ENCODE measurements around the gene TRIM25.

TRIM25 gene

DNA sequence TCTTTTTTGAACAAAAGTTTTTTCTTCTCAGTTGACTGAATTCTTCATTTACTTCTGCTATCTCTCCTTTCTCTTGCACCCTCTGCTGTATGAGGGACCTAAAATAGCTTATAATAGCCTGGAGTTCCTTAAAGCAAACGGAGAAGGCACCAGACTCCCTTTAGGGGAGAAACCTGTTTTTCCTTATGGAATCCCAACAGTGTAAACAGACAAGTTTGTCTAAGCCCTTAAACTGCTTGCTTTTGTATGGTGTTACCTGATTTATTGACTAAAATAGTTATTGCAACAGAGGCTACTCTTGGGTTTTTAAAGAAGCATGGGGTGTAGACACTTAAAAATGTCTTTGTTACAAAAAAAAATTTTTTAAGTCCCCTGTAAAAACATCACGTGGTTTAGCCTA lies 12.9 kb upstream of the TRIM25 start:
- DNase-seq (ENCODE audit: low spot score), result no peak

DNA sequence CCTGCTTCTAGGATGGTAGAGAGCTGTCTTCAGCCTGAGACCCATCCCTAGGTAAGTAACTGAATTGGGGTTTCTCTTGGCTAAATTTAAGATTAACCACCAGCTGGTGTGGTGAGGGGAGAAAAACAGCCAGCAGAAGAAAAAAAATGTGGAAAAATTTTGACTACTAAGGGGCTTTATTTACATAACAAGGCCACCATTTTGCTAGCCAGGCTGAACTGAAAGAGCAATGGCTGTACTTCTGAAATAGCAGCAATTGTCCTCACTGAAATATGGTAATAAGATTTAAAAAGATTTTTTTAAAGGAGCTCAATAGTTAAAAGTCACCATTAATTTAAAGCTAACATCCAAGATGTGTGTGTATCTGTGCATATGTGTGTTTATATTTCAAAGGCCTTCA lies 12.4 kb upstream of the TRIM25 start:
- DNase-seq (ENCODE audit: low spot score), result no peak

DNA sequence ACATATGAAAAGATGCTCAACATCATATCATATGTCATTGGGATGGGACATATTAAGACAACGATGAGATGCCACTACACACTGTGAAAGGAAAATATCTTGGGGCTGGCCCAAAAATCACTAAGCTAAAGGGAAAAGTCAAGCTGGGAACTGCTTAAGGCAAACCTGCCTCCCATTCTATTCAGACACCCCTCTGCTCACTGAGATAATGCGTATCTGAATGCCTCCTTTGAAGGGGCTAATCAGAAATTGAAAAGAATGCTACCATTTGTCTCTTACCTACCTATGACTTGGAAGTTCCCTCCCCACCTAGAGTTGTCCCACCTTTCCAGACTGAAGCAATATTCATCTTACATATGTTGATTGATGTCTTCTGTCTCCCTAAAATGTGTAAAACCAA lies 11.2 kb upstream of the TRIM25 start:
- no peak for DNase-seq (ENCODE audit: low spot score)

DNA sequence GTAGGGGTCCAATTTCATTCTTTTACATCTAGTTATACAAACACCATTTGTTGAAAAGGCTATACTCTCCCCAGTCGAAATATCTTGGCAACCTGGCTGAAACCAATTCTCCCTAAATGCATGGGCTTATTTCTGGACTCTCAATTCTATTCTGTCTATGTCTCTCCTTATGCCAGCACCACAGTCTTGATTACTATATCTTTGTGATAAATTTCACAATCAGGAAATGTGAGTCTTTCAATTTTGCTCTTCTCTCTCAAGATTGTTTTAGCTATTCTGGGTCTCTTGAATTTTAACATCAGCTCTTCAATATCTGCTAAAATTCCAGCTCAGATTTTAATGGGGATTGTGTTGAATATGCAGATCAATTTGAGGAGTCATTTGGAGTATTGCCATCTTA lies 5.9 kb upstream of the TRIM25 start:
- no peak for DNase-seq (ENCODE audit: low spot score)

DNA sequence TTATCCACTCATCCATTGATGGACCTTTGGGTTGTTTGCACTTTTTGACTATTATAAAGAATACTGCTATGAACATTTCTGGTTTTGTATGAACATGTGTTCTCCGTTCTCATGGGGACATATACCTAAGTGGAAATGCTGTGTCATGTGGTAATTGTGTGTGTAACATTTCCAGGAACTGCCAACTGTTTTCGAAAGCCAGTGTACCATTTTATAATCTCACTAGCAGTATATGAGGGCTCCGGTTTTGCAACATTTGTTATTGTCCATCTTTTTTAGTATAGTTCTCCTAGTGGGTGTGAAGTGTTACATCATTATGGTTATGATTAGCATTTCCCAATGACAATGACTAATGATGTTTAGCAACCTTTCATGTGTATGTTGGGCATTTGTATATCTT lies 5.1 kb upstream of the TRIM25 start:
- no peak for DNase-seq (ENCODE audit: low spot score)

DNA sequence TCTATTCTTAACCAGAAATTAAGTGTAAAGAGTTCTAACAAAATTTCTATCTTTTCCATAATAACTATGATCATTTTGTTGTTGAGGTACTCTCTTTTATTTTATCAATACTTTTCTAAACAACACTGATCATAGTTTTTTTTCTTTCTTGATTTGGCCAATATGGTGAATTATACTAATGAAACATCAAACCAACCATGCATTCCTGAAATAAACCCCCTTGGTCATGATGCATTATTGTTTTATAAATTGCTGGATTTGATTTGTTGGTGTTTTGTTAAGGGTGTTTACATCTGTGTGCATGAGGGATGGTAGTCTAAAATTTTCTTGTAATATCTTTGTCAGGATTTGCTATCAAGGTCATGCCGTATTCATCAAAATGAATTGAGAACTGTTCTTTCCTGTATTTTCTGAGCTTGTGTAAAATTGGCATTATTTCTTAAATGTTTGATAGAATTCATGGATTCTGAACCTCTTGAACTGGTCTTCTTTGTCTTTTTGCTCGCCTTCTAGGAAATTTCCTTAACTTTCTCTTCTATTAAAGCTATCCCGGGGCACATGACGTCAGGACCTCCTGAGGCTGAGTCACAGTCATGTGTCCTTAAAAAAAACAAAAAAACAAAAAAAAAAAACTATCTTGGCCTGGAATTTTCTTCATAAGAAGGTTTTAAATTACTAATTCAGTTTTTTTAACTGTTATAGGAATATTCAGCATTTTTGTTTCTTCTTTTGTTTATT lies 3.9 kb upstream of the TRIM25 start:
- DNase-seq (ENCODE audit: low spot score), result no peak

DNA sequence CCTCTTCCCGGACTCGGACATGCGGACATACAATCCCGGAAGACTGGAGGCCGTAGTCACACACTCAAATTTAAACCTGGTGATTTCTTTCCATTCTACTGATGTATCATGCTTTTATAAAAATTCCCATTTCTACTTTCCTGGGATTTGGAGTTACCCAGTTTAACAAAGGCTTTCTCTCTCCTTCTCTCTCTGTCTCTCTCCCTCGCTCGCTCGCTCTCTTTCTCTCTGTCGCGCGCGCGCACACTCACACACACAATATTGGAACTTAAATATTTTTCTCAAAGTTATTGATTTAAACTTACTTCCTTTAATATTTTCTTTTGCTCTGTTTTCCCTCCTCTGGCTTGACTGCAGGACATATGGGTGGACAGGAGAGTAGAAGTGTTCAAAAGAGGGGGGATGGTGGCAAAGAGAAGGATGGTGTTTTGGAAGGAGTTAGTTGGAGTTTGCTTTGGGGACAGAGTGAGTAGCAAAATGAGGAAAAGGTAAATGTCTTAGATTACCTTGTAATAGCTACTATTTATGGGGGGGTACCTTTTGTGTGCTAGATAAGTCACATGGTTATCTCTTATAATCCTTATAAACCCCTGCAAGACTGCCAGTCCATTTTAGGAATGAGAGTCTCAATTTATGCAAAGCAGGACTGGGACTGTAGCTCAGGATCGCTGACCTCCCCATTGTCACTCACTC lies 878 bp upstream of the TRIM25 start:
- DNase-seq (ENCODE audit: low spot score), result no peak

DNA sequence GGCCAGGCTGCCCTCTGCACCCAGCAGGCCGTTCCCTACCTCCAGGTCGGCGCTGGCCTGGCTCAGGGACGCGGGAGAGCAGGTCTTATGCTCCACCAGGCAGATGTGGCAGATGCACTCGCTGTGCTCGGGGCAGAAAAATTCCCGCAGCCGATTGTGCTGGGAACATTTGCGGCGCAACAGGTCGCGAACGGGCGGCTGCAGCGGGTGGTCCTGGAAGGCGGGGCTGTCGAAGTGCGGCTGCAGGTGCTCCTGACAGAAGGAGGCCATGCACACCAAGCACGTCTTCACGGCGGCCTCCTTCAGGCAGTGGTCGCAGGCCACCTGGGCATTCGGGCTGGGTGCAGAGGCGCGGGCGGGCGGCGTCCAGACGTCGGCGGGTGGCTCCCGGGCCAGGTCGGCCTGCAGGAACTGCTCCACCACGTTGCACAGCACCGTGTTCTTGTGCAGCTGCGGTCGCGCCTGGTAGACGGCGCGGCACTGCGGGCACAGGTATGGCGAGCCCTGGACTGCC lies 439 bp downstream of the TRIM25 start:
- peak; percentile 77 for DNase-seq (ENCODE audit: low spot score)

DNA sequence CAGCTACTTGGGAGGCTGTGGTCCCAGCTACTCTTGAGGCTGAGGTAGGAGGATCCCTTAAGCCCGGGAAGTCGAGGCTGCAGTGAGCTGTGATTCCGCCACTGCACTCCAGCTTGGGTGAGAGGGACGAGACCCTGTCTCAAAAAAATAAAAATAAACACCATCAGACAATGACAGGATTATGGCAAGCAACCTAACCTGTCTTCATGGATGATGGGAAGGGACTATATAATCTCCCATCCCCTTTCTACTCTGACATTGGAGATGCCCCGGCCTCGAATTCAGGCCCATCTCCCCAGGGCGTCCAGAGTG lies 893 bp downstream of the TRIM25 start:
- no peak for DNase-seq (ENCODE audit: low spot score)

DNA sequence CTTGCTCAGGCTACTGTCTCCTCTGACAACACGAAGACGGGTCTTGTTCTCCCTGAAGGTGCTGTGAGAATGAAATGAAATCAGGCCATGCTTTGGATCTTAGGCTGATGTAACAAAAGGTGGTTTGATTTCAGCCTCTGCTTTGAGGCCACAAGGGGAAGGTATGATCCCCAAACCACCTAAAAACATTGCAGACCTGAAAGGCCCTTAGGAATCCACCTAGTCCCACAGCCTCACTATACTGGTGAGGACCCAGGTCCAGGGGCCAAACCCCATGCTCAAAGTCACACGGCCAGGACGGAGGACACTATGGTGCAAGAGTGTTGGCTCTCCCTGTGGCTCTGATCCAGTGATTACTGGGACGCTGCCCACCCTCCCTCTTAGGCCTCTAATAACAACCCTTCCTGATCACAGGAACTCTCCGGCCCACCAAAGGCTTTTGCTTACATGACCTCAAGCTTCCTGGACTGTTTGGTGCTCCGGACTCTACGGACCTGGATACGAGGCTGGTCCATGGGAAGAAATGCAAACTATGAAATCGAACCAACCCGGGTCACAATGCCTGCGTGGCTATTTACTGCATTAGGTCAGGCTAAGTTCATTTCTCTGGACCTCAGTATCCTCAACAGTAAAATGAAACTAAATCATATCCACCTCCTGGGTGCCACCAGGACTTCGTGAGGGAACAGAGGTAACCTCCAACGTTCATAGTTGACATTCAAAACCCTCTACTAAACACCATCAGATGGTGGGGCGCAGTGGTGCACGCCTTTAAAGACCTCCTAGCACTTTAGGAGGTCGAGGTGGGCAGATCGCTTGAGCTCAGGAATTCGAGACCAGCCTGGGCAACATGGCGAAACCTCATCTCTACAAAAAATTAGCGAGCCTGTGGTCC lies 1.5 kb downstream of the TRIM25 start:
- DNase-seq (ENCODE audit: low spot score), result no peak

DNA sequence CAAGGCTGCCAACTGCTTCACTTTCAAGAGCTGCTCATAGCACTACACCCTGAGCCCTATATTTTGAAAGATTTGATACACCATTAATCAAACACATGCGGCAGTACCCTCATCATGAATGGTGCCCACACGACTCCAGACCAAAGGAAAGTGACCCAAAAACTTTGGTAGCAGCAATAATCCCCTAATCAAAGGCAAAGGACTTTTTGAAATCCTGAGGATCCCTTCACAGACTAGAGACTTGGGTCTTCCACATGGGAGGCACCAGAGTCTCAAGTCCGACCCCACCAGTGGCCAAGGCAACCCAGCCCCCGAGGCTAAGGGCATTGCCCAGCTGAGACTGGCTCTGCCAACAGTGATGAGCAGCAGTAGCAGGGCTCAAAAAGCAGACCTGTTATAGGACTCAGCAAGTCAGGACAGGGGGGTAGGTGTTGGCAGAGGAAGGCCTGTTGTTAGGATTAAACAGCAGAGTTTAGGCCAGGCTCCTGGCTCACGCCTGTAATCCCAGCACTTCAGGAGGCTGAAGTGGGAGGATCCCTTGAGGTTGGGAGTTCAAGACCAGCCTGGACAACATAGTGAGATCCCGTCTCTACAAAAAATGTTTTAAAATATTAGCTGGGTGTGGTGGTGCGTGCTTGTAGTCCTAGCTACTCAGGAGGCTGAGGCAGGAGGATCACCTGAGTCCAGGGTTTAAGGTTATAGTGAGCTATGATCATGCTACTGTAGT lies 3.2 kb downstream of the TRIM25 start:
- no peak for DNase-seq (ENCODE audit: low spot score)

DNA sequence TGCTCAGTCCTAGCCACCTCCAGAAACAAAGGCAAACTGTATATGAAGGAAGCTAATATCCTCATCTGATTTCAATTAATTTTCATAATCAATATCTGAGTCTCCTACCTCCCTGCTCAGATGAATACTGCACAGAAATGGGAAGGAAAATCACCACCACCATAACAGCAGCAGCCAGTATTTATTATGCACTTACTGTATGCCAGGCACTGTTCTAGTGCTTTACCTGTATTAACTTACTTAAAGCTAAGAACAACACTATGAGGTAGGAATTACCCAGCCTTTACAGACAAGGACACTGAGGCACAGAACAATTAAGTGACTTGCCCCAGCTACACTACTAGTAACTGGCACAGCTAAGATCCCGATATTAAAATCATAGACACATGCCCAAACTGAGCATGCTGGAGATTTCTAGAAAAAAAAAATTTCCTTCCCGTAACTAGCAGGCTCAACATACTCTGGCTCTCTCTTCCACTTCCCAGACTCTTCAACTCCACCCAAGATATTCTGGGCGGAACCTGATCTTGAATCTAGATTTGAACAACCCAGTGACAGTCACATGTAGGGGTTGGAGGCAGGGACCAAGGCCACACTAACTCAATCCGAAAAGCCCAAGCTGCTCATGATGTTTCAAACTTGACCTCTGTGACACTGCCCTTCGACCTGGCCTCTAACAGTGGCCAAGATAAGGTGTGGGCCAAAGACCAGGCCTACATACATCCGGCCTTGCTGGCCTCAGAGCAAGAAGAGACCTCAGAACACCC lies 3.9 kb downstream of the TRIM25 start:
- no peak for DNase-seq (ENCODE audit: low spot score)

DNA sequence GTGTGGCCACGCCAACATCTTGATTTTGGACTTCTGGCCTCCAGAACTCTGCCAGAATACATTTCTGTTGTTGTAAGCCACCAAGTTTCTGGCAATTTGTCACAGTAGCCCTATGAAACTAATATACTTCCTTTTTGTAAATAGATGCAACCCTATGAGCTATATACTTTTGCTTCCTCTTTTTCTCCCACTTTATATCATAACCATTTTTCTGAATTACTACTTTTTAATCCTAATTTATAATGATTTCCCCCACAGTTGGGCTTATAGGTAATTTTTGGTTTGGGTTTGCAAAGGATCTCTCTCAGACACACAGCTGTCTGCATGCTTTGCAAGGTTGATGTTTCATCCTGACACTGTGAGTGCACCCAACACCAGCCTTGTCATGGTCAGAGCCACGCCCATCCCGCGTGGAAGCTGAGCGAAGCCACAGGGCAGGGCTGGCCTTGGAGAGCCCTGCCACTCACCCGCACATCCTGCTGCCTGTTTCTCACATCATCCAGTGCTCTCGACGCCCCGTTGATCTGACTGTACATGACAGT lies 5.8 kb downstream of the TRIM25 start:
- no peak for DNase-seq (ENCODE audit: low spot score)

DNA sequence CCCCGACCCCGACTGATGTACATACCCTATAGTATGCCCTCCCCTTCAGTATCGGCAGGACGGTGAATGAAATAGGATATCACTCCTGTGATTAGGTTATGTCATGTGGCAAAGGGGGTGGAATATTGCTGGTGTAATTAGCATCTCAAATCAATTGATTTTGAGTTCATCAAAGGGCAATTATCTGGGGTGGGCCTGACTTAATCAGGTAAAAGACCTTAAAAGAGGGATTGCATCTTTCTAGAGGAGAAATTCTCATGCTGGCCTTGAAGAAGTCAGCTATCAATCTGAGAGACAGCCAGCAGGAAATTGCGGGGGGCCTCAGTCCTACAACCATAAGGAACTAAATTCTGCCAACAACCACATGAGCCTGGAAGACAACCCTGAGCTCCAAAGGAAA lies 10.3 kb downstream of the TRIM25 start:
- no peak for DNase-seq (ENCODE audit: low spot score)

DNA sequence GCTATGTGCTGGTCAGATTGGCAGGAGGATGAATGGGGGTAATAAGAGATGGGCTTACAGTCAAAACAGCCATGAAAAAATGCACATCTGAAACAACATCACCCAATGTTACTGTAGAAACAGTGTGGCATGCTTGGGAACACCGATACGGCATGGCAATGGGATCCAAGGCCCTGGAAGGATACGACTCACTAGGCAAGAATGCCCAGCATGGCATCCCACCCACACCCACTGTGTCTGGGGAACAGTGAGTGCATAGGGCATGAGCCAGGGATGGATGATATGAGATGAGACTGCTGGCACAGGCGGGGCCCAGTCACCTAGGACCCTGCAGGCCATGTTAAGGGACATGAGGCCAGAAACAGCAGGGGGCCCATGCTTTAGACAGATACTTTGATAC lies 11.5 kb downstream of the TRIM25 start:
- DNase-seq (ENCODE audit: low spot score), result no peak

DNA sequence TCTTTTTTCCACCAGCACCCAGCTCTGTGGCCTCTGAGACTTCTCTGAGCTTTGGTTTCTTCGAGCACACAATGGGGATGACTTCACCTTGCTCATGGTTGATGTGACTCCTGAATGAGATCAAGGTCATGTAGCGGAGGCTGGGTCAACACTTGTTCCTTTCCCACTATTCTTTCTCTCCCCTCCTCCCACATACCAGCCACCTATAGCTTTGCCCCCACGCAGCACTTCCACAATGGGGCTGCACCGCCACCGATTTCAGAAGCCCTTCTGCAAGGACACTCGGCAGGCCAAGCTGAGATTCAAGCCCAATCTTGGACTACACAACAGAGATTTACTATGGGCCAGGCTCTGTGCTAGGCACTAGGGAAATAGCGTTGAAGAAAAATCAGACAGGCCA lies 14.4 kb downstream of the TRIM25 start:
- DNase-seq (ENCODE audit: low spot score), result no peak

DNA sequence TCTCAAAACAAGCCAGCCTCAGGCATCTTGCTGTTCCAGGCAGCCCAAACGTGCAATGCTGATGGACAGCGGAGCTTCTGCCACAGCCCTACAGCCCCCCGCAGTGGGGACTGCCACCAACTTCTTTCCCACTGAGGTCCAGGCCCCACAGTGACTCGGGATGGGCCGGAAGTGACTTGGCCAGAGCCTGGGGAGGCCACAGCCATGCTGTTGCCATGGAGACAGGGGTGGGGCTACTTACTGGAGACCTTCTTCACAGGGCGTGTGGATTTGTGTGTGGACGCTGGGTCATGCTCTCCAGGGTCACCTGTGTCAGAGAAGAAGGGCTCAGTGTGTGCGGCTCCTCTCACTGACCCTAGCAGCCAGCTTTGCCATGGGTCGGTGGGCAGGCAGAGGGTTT lies 15.0 kb downstream of the TRIM25 start:
- no peak for DNase-seq (ENCODE audit: low spot score)

DNA sequence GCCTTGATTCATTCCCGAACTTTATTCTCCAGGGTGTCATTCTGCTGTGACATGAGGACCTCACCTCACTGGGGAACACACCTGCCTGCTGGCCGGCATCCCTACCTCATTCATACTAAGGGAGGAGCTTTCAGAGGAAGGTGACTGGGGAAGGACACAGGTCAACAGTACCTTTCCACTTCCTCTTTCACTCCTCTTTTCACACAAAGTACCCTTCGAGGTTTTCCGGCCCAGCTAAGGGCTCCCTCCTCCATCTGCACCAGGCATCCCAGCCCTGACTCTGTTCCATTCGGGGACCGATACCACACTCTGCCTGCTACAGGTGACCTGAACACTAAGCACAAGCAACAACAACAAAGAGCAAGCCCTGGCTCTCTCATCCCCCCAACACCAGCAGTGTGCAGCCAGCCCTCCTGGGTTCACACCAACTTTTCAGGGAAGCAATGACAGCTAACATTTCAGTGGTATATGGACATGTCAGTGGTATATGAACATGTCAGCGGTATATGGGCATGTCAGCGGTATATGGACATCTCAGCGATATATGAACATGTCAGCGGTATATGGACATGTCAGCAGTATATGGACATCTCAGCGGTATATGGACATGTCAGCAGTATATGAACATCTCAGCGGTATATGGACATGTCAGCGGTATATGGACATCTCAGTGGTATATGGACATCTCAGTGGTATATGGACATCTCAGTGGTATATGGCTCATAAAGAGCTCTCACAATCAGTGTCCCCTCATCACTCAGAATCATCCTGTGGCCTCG lies 16.0 kb downstream of the TRIM25 start:
- no peak for DNase-seq (ENCODE audit: low spot score)

DNA sequence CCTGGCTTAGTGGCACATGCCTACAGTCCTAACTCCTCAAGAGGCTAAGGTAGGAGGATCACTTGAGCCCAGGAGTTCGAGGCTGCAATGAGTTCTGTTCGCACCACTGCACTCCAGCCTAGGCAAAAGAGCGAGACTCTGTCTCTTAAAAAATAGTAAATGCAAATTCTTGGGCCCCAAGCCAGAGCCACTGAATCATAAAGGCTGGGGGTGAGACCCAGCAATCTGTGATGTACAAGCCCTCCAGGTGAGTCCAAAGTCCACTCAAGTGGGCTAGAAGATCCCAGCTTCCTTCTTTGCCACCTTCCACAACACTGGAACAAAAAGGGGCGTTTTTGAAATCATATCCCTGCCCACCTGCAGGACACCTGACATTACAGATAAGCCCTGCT lies 16.9 kb downstream of the TRIM25 start:
- DNase-seq (ENCODE audit: low spot score), result no peak

DNA sequence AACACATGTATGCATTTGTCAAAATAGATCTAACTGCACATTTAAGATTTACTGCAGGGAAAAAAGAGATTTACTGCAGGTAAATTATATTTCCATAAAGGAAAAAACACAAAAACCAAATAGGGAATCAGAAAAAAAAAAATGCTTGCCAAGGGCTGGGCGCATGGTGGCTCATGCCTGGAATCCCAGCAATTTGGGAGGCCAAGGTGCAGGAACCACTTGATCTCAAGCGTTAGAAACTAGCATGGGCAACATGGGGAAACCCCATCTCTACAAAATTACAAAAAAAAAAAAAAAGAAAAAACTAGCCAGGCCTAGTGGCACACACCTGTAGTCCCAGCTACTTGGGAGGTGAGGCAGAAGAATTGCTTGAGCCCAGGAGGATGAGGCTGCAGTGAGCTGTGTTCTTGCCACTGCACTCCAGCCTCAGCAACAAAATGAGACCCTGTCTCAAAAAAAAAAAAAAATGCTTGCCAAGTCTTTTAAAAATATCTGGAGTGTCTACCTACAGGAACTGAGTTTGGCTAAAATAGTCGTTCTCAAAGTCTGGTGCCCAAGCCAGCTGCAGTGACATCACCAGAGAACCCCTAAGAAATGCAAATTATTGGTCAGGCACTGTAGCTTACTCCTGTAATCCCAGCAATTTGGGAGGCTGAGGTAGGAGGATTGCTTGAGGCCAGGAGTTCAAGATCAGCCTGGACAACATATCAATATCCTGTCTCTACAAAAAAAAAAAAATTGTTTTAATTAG lies 17.5 kb downstream of the TRIM25 start:
- DNase-seq (ENCODE audit: low spot score), result no peak
